Calu3 (cell line): Measurements from ENCODE around the gene ZNF597. TPM values are rescaled to one million over a fixed set of nuclear protein-coding genes. Genes with fewer than 3 reads are reported as not detected.

Source experiments
- BruUV-seq: library from RNA; stranded (reverse); fragments of 400-500 nt; replicated peaks from 2 replicates; lab custom pipeline; 2021; lab: Mats Ljungman, UMichigan
- CTCF ChIA-PET: fragments of 300-600 bp; sonication (Branson Sonifier 250); formaldehyde crosslinking; loops from one replicate; lab custom pipeline; 2022; ENCODE audit warnings: antibody characterized with exemption; lab: Charles Lee
- DNase-seq: peaks from one replicate; pipeline ENCODE4 v3.0.0; 2022
- H3K27ac Mint-ChIP-seq: one replicate; pipeline ENCODE4 v1.8.0; 2022; ENCODE audit warnings: mixed read lengths; ENCODE audit not compliant: unreplicated experiment
- H3K27me3 Mint-ChIP-seq: one replicate; pipeline ENCODE4 v1.8.0; 2022; ENCODE audit warnings: mixed read lengths; ENCODE audit not compliant: unreplicated experiment
- H3K36me3 Mint-ChIP-seq: one replicate; pipeline ENCODE4 v1.8.0; 2022; ENCODE audit warnings: mild to moderate bottlenecking, moderate library complexity, mixed read lengths; ENCODE audit not compliant: insufficient read depth, unreplicated experiment
- H3K4me1 Mint-ChIP-seq: one replicate; pipeline ENCODE4 v1.8.0; 2022; ENCODE audit warnings: mild to moderate bottlenecking, low read depth, mixed read lengths; ENCODE audit not compliant: unreplicated experiment
- H3K4me3 Mint-ChIP-seq: one replicate; pipeline ENCODE4 v1.8.0; 2022; ENCODE audit warnings: mild to moderate bottlenecking, low read depth, moderate library complexity, mixed read lengths; ENCODE audit not compliant: unreplicated experiment
- H3K9me3 Mint-ChIP-seq: one replicate; pipeline ENCODE4 v1.8.0; 2022; ENCODE audit warnings: low read depth, mixed read lengths; ENCODE audit not compliant: unreplicated experiment
- CTCF ChIP-seq: fragments of 200-600 bp; IDR thresholded peaks from one replicate; pipeline ENCODE4 v1.8.0; 2022; ENCODE audit warnings: antibody characterized with exemption; ENCODE audit not compliant: unreplicated experiment
- intact Hi-C: fragments of 100-400 bp; cut with micrococcal nuclease; formaldehyde crosslinking; loops from one replicate; pipeline ENCODE4 v1.10.0; 2022; ENCODE audit not compliant: unreplicated experiment
- total RNA-seq: library from RNA; stranded (reverse); gene quantifications from 2 replicates; pipeline ENCODE4 v1.2.3, GENCODE V29; 2022

Gene ZNF597
- total RNA-seq, 1 experiment from 2014 or later = 2.7 TPM

GRCh38 chr16:3431779-3432219 is 11.5 kb downstream of the ZNF597 start:
- H3K9me3 Mint-ChIP-seq = peaks cover 6% of the 10 kb centered on the region
- CTCF ChIA-PET = interaction anchor here (0.5 to 0.6 kb wide), 2 partner anchors 66 to 676 kb away, joined by 3 to 5 read pairs; no protein-coding TSS in a partner anchor
- no peak overlapping the region for H3K27ac Mint-ChIP-seq
- peaks cover 27% of the 10 kb centered on the region for H3K27me3 Mint-ChIP-seq
- intact Hi-C loops = no loop called here
- no peak for TF ChIP-seq CTCF
- H3K36me3 Mint-ChIP-seq = no peaks in the 10 kb centered on the region
- BruUV-seq = no TSS peak
- no peaks in the 10 kb centered on the region for H3K4me1 Mint-ChIP-seq
- no peak for DNase-seq
- no peak overlapping the region for H3K4me3 Mint-ChIP-seq

- H3K36me3 Mint-ChIP-seq = peaks cover 12% of the 10 kb centered on the region
- CTCF ChIA-PET = no interaction called here
- no peak for DNase-seq
- no peaks in the 10 kb centered on the region for H3K4me1 Mint-ChIP-seq
- no peak overlapping the region for H3K27ac Mint-ChIP-seq
- no peak overlapping the region for H3K4me3 Mint-ChIP-seq
- no TSS peak for BruUV-seq
- no peak for TF ChIP-seq CTCF
- H3K27me3 Mint-ChIP-seq = no peaks in the 10 kb centered on the region
- H3K9me3 Mint-ChIP-seq = peaks cover 9% of the 10 kb centered on the region
- intact Hi-C loops = no loop called here
These were observed 29.4 kb downstream of the ZNF597 start for GRCh38 chr16:3413730-3414379.

- no peaks in the 10 kb centered on the region for H3K4me1 Mint-ChIP-seq
- no peaks in the 10 kb centered on the region for H3K27me3 Mint-ChIP-seq
- H3K9me3 Mint-ChIP-seq = peaks cover 8% of the 10 kb centered on the region
- TF ChIP-seq CTCF = no peak
- BruUV-seq = no TSS peak
- peaks cover 35% of the 10 kb centered on the region for H3K36me3 Mint-ChIP-seq
- CTCF ChIA-PET = no interaction called here
- no peak overlapping the region for H3K4me3 Mint-ChIP-seq
- H3K27ac Mint-ChIP-seq = no peak overlapping the region
- intact Hi-C loops = no loop called here
- DNase-seq = no peak
These were observed 34.6 kb downstream of the ZNF597 start for GRCh38 chr16:3408561-3409197.

GRCh38 chr16:3401719-3402397 is 41.4 kb downstream of the ZNF597 start:
- peak overlapping the region; percentile 95 for H3K4me3 Mint-ChIP-seq

More at GRCh38 chr16:3401719-3402397, 41.4 kb downstream of the ZNF597 start:
- Mint-ChIP-seq H3K27me3 (no peaks in the 10 kb centered on the region), H3K9me3 (peaks cover 9% of the 10 kb centered on the region), H3K27ac (peak overlapping the region; percentile 91), H3K4me1 (peaks cover 10% of the 10 kb centered on the region), H3K36me3 (peaks cover 56% of the 10 kb centered on the region)
- TF ChIP-seq CTCF = no peak
- no peak for DNase-seq
- TSS peak; percentile 51 for BruUV-seq
- intact Hi-C loops = loop anchor here (5.0 kb wide), 1 partner anchor 55 kb away; no protein-coding TSS in a partner anchor
- CTCF ChIA-PET = interaction anchor here (0.6 to 0.7 kb wide), 3 partner anchors 9 to 179 kb away, joined by 5 to 7 read pairs (median 6); no protein-coding TSS in a partner anchor
